ENCODE measurements around the gene TRIOBP.

GRCh38 chr22:37747715-37748100, 50.9 kb downstream of the TRIOBP start:
- no peak for TF ChIP-seq REST (IDR thresholded peaks at IDR 0.05; ENCODE audit: insufficient read depth in 1 of 2, low read depth in 2 of 2, low read length in 2 of 2)
- no peak for TF ChIP-seq POLR2AphosphoS5 (IDR thresholded peaks at IDR 0.05; ENCODE audit: low read depth, low read length)
- TF ChIP-seq TAF1 (IDR thresholded peaks at IDR 0.05; ENCODE audit: borderline replicate concordance, insufficient read depth, low read length): peak; percentile 6; the same call in 1 of the 2 replicates
- TF ChIP-seq FOXP2 (optimal IDR thresholded peaks at IDR 0.05; ENCODE audit: borderline replicate concordance, extremely low read depth, extremely low read length, insufficient read depth): no peak
